HG03565 (cell line): ENCODE measurements around the gene TBKBP1.
"Not testable (repeated sequence)": the region's sequence is repeated elsewhere in the genome, so short reads cannot be mapped to it uniquely, and the experiment has no call there.

Experiments
- ATAC-seq: cut with Tn5 transposase; IDR thresholded peaks from one replicate; pipeline ENCODE4 v1.9.1; 2021; ENCODE audit warnings: mild to moderate bottlenecking, moderate library complexity; ENCODE audit not compliant: unreplicated experiment

TBKBP1 gene

GRCh38 chr17:47676510-47677165 is 17.3 kb upstream of the TBKBP1 start:
- no peak for ATAC-seq

DNA sequence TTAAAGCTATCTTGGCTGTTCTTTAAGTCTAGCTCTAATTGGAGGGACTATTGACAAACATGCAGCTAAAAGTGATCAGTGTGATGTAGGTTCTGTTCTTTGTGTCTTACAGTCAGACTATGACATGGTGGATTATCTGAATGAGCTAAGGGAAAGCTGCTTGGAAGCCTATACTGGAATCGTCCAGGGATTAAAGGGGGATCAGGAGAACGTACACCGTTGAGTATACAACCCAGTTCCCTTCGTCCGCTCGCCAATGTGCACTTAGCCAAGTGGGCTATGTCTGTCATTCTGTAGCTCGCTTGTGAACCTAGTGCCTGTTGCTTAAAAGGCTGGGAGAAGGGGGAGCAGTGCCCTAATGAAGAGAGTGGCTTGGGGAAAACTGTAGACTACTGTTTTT is 15.8 kb upstream of the TBKBP1 start:
- no peak for ATAC-seq

DNA sequence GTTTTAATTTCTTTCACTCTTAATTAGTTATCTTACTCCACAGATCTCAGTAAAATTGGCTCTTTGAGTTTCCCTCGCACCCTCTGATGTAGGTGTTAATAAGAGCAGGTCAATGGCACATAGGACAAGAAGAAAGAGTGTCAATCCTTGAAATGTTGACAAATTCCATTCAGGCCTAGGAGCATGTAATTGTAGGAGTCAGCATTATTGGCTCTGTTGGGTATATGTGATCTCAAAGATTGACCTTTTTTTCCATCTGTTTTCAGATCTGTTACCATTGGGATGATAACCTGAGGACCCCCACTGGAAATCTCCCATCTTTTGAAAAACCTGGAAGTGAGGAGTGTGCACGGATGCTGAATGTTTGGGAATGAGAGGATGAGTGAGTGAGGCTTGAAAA is 11.8 kb upstream of the TBKBP1 start:
- ATAC-seq, result no peak

DNA sequence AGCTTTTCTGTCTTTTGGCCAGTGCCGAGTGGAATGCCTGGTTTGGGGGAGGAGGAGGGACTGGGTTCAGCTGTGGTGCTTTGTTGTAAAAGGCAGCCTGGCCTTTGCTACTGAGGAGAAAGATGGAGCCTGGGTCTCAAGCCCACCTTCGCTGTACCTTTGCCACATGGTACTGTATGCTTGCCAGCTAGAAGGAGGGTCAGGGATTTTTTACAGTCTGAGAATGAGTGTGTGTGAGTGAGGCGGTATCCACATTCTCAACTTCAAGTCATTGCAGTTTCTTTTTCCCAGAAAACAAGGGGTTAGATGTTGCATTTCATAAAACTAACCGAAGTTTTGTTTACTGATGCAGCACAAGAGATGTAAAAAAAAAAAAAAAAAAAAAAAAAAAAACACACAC is 11.2 kb upstream of the TBKBP1 start:
- ATAC-seq, result not testable (repeated sequence)

DNA sequence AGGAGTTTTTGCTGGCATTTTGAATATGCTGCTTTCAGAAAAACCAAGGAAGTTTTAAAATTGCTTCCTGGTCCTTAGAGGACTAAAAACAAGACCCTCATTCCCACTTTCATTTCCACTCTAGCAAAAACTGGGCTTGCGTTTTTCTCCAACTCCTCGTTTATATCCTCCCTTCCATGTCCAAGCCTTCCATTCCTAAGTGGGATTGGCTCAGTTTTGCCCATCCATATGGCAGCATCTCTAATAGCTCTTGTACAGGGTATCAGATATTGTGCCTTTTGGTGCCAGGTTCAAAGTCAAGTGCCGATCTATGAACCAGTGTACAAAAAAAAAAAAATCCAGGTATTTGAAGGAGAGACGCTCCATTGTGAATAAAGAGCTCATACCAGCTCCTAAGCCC is 9.9 kb upstream of the TBKBP1 start:
- ATAC-seq, result no peak

- no peak for ATAC-seq
Measured at GRCh38 chr17:47684535-47685193, 9.3 kb upstream of the TBKBP1 start.

DNA sequence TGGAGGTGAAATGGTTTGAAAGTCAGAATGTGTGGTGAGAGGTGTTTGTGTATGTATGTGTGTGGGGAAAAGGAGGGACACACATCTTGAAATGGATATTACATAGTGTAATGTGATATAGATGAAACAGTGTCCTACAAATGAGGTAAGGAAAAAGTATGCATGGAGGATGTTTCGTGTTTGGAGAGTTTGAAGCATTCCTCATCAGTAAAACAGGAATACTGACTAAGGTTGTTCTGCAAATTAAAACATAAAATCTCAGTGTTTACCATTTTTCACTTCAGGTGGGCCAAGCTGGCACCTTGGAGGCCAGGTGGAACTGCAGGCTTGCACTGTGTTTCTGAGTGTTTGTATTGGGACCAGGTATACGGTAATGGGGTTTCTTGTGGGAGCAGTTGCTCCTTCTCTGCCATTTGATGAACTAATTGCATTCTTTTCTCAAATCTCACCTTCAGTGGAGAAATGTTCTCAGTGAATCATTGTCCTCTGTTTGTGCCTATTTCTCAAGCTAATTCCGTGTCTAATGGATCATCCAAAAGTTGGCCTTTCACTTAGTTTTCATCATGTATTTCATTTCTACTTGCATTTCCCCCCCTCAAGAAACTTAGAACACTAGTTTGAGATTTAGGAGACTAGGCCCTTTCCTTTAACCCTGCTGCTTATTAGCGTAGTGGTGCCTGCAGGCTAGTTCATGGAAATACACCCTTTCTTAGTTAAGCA is 8.2 kb upstream of the TBKBP1 start:
- no peak for ATAC-seq

GRCh38 chr17:47686276-47686635 is 7.7 kb upstream of the TBKBP1 start:
- ATAC-seq, result no peak

GRCh38 chr17:47686664-47687327 is 7.2 kb upstream of the TBKBP1 start:
- no peak for ATAC-seq

GRCh38 chr17:47687328-47687690 is 6.7 kb upstream of the TBKBP1 start:
- ATAC-seq, result no peak

DNA sequence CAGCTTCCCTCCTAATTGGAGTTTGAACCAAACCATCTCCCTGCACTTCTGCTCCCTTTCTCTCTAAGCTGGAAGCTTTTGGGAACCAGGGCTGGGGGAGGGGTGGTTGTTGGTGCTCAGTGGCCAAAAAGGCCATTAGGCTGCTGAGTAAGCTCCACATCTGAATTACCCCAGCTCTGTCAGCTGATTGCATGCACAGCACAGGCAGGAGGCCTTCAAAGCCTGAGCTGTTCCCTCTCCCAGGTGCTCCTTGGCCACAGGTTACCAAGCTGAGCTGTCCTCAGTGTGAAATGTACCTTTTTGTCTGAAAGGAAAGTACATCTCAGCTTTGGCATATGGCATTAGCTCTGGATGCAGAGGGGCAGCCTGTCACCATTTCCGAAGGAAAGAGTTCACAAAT is 6.2 kb upstream of the TBKBP1 start:
- no peak for ATAC-seq

DNA sequence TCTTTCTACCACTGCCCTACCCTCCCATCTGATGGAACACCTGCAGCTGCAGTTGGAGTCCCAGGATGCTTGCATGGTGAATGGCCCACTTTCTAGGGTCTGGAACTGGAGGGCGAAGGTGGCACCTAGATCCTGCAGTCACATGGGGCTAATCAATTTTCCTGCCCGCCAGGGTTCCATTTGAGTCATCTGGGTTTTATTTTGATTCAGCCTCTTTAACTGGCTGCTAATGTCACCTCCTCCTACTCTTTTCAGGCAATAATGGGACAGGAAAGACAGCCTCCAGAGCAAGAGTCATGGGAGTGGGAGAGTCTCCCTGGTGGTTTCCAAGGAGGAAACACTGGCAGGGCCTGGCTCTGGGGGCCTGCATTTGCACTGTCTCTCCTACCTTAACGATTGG is 3.8 kb upstream of the TBKBP1 start:
- no peak for ATAC-seq

DNA sequence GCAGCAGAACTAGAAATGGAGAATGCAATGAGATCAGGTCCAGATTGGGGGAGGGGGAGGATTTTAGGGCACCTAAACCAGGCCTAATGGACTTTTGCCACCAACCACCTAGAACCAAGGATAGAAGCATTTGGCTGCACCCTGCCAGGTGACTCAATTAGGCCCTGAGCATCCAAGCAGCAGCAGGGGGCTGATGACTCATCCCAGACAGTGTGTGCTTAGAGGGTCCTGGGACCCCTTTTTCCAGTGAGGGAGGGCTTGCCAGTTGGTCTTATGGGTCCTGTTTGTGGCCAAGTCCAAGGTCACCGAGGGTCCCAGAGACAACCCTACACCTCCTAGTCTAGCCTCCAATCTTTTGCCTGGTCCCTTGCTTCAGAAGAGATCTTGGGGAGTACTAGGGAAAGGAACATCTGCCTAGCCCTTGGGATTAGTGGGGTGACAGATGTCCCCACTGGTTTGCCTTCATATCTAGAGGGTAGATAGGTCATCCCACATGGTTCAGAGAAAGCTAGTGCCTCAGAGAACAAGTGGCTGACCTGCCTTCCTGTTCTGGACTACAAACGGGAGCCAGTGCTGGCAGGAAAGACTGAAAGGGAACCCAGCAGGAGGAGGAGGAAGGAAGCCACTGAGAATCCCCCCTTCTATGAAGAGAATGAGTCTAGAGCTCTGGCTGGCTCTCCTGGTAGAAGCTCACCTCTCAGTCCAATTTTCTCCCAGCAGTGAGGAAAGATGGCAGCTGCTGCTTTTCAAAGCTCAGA is 1.6 kb upstream of the TBKBP1 start:
- no peak for ATAC-seq

GRCh38 chr17:47692895-47693730 is 848 bp upstream of the TBKBP1 start:
- no peak for ATAC-seq

DNA sequence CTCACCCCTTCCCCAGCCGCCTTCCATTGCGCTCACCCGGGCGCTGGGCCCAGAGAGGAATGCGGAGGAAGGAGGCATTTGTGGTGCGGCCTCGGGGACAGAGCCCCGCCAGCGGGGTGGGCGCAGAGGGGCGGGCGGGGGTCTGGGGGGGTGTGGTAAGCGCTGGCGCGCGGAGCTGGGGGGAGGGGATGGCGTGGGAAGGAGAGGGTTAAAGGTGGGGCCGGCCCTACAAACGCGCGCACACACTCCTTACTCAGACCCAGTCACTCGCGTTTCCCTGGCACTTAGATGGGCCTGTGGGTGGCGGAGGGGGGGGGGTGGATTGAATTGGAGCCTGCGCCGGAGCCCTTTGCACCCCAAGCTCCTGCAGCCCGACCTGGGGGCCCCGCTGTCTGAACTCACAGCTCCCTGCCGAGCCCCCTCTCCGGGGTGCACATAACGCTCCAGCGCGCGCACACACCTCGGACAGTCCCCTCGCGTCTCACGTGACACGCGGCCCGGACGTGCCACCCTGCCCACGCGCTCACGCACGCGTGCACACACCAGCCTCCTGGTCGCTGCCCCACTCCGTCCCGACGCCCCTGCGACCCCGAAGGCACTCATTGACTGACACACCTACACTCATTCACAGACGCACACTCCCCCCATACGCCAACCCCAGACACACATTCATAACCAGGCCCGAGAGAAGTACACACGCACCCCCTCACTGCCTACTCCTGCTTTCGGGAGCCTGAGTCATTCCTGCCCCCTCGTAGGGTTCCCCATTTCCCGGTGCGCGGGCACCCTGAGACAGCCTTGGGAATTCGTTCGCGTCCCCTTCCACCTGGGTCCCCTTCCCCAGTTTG is 844 bp downstream of the TBKBP1 start:
- no peak for ATAC-seq

- no peak for ATAC-seq
Measured at GRCh38 chr17:47695429-47696376, 1.7 kb downstream of the TBKBP1 start.

- ATAC-seq, result no peak
Measured at GRCh38 chr17:47696717-47697642, 3.0 kb downstream of the TBKBP1 start.
